Glutamatergic neuron (in vitro differentiated cells): Measurements from ENCODE around the gene ELN. TPM values are rescaled to one million over a fixed set of nuclear protein-coding genes. Genes with fewer than 3 reads are reported as not detected.
A peak's percentile ranks its signal among the peaks of the same experiment; 100 is the strongest.

Experiments used
- DNase-seq: peaks from one replicate; pipeline ENCODE4 v3.0.0; 2022
- H3K27ac Mint-ChIP-seq: one replicate; pipeline ENCODE4 v1.8.0; 2020; ENCODE audit warnings: mild to moderate bottlenecking, mixed read lengths, inconsistent platforms; ENCODE audit not compliant: unreplicated experiment
- H3K27me3 Mint-ChIP-seq: one replicate; pipeline ENCODE4 v1.8.0; 2020; ENCODE audit warnings: mild to moderate bottlenecking, moderate library complexity, mixed read lengths, inconsistent platforms; ENCODE audit not compliant: unreplicated experiment
- H3K36me3 Mint-ChIP-seq: one replicate; pipeline ENCODE4 v1.8.0; 2020; ENCODE audit warnings: mild to moderate bottlenecking, mixed read lengths, inconsistent platforms; ENCODE audit not compliant: unreplicated experiment
- H3K4me1 Mint-ChIP-seq: one replicate; pipeline ENCODE4 v1.8.0; 2020; ENCODE audit warnings: mild to moderate bottlenecking, low read depth, mixed read lengths, inconsistent platforms; ENCODE audit not compliant: unreplicated experiment
- H3K4me3 Mint-ChIP-seq: one replicate; pipeline ENCODE4 v1.8.0; 2020; ENCODE audit warnings: mild to moderate bottlenecking, mixed read lengths, inconsistent platforms; ENCODE audit not compliant: unreplicated experiment
- H3K9me3 Mint-ChIP-seq: one replicate; pipeline ENCODE4 v1.8.0; 2020; ENCODE audit warnings: mild to moderate bottlenecking, moderate library complexity, mixed read lengths, inconsistent platforms; ENCODE audit not compliant: unreplicated experiment
- CTCF ChIP-seq: fragments of 200-600 bp; sonication (generic); IDR thresholded peaks from one replicate; pipeline ENCODE4 v1.5.0; 2021; ENCODE audit not compliant: partially characterized antibody, unreplicated experiment
- total RNA-seq: library from RNA; stranded (reverse); fragmentation: NEBNext Ultra II Directional; extraction: Animal tissue kit (Norgen Biotek cat#: 25700); gene quantifications from one replicate; pipeline ENCODE4 v1.2.1, GENCODE V29; 2021; ENCODE audit not compliant: unreplicated experiment

The ELN gene
- total RNA-seq, 1 donor from 2014 or later = 3.7 TPM

DNA sequence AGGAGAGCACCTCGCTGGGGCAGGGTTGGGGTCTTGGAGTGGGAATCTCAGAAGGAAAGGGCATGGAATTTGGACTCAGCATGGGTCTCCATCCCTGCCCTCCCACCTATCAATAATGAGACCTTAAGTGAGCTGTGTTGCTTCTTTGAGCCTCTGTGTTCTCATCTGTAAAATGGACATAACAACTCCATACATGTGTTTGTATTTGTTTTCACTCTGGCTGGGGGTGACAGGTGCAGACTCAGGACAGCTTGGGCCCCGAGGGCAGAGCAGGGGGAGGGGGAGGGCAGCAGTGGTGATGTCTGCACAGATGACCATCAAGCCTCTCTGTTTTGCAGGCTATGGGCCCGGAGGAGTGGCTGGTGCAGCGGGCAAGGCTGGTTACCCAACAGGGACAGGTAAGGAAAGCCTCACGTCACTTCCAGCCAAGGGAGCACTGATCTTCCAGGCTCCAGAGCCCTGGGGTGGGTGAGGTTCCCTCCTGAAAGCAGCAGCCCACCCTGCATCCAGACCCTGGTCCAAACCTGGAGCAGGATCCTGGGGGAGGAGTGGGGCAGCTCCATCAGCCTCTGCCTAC, 19.9 kb downstream of the ELN start:
- Mint-ChIP-seq H3K4me1 (peaks cover 3% of the 10 kb centered on the region), H3K36me3 (no peaks in the 10 kb centered on the region), H3K4me3 (no peak overlapping the region), H3K27ac (no peak overlapping the region), H3K9me3 (no peaks in the 10 kb centered on the region), H3K27me3 (peaks cover 5% of the 10 kb centered on the region)
- TF ChIP-seq CTCF = no peak
- no peak for DNase-seq

GRCh38 chr7:74048999-74049599, 21.1 kb downstream of the ELN start:
- TF ChIP-seq CTCF = no peak
- DNase-seq = no peak
- Mint-ChIP-seq H3K27me3 (peaks cover 5% of the 10 kb centered on the region), H3K9me3 (no peaks in the 10 kb centered on the region), H3K36me3 (no peaks in the 10 kb centered on the region), H3K27ac (no peak overlapping the region), H3K4me1 (peaks cover 3% of the 10 kb centered on the region), H3K4me3 (no peak overlapping the region)

DNA sequence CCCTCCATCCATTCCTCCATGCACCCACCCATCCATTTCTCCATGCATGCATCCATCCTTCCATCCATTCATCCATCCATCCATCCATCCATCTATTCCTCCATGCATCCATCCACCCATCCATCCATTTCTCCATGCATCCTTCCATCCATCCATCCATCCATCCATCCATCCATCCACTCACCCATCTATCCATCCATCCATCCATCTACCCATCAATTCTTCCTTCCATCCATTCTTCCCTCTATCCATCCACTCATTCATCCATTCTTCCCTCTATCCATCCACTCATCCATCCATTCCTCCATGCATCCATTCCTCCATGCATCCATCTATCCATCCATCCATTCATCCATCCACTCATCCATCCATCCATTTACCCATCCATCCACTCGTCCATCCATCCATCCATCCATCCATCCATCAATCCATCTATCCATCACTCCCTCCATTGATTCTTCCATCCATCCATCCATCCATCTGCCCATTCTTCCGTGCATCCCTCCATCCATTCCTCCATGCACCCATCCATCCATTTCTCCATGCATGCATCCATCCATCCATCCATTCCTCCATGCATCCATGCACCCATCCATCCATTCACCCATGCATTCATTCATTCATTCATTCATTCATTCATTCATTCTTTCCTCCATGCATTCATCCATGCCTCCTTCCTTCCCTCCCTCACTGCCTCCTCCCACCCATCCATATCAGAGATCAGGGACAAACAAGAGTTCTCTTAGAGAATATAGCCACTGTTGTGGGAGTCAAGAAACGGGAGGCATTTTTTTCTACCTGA, 22.2 kb downstream of the ELN start:
- no peak for DNase-seq
- Mint-ChIP-seq H3K4me3 (no peak overlapping the region), H3K36me3 (no peaks in the 10 kb centered on the region), H3K27me3 (peaks cover 5% of the 10 kb centered on the region), H3K4me1 (no peaks in the 10 kb centered on the region), H3K9me3 (no peaks in the 10 kb centered on the region), H3K27ac (no peak overlapping the region)
- TF ChIP-seq CTCF = no peak

- H3K9me3 Mint-ChIP-seq = no peaks in the 10 kb centered on the region
- H3K4me3 Mint-ChIP-seq = no peak overlapping the region
- peak; percentile 10 for DNase-seq
- TF ChIP-seq CTCF = no peak
- no peak overlapping the region for H3K27ac Mint-ChIP-seq
- H3K36me3 Mint-ChIP-seq = no peaks in the 10 kb centered on the region
- no peaks in the 10 kb centered on the region for H3K4me1 Mint-ChIP-seq
- H3K27me3 Mint-ChIP-seq = peaks cover 2% of the 10 kb centered on the region
These were observed 23.2 kb downstream of the ELN start for GRCh38 chr7:74051193-74051592.
